RWPE2 (cell line): ENCODE results near the gene MARVELD1.

Experiments
- ATAC-seq: fragments of 200-7000 bp; cut with Tn5 transposase; 3 replicates; pipeline ENCODE4 v1.9.1; 2021; ENCODE audit warnings: low read depth
- DNase-seq: peaks from one replicate; pipeline ENCODE4 v3.0.0-alpha.2; 2020; ENCODE audit warnings: low spot score
- H3K27ac ChIP-seq: fragments of 450-650 bp; 2 replicates; pipeline ENCODE4 v1.5.1; 2017; ENCODE audit warnings: mild to moderate bottlenecking; ENCODE audit not compliant: poor library complexity, severe bottlenecking
- H3K27me3 ChIP-seq: fragments of 250-450 bp; sonication (Bioruptor Pico); 2 replicates; pipeline ENCODE4 v1.5.1; 2021; ENCODE audit warnings: mild to moderate bottlenecking, moderate library complexity; ENCODE audit not compliant: insufficient read depth, poor library complexity, severe bottlenecking
- H3K36me3 ChIP-seq: fragments of 250-450 bp; sonication (Bioruptor Pico); 2 replicates; pipeline ENCODE4 v1.5.1; 2020; ENCODE audit warnings: low read depth, mild to moderate bottlenecking, moderate library complexity
- H3K4me1 ChIP-seq: fragments of 250-450 bp; sonication (Bioruptor Pico); 2 replicates; pipeline ENCODE4 v1.5.1; 2021; ENCODE audit warnings: mild to moderate bottlenecking, moderate library complexity; ENCODE audit not compliant: insufficient read depth, poor library complexity, severe bottlenecking
- H3K4me3 ChIP-seq: fragments of 250-450 bp; sonication (Bioruptor Pico); 2 replicates; pipeline ENCODE4 v1.5.1; 2021; ENCODE audit warnings: mild to moderate bottlenecking, moderate library complexity; ENCODE audit not compliant: severe bottlenecking
- H3K9me3 ChIP-seq: fragments of 250-450 bp; sonication (Bioruptor Pico); 2 replicates; pipeline ENCODE4 v1.5.1; 2021; ENCODE audit warnings: mild to moderate bottlenecking, moderate library complexity; ENCODE audit not compliant: severe bottlenecking
- TF ChIP-seq, protein P1 (sequence below): fragments of 450-650 bp; IDR thresholded peaks from one replicate; pipeline ENCODE4 v1.5.1; 2017; ENCODE audit warnings: mild to moderate bottlenecking, moderate library complexity; ENCODE audit not compliant: poor library complexity, severe bottlenecking

The MARVELD1 gene

DNA sequence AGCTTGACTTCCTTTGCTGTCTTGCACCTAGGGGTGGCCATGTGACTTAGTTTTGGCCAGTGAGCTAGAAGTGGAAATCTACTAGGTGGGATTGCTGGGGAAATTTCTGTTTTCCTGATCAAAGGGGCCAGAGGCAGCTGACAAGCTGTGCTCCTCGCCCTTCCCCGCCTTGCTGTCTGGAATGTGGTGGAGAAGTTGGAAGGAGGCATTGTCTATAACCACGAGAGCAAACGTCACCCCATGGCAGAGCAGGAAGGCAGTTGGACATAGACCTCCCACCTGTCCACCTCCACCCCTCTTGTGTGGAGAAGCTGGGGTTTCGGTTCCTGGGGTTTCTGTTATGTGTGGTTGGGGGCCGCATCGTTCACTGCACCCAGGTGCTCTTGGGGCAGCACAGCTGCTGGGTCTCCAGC, 51.0 kb downstream of the MARVELD1 start:
- TF ChIP-seq, protein P1, sequence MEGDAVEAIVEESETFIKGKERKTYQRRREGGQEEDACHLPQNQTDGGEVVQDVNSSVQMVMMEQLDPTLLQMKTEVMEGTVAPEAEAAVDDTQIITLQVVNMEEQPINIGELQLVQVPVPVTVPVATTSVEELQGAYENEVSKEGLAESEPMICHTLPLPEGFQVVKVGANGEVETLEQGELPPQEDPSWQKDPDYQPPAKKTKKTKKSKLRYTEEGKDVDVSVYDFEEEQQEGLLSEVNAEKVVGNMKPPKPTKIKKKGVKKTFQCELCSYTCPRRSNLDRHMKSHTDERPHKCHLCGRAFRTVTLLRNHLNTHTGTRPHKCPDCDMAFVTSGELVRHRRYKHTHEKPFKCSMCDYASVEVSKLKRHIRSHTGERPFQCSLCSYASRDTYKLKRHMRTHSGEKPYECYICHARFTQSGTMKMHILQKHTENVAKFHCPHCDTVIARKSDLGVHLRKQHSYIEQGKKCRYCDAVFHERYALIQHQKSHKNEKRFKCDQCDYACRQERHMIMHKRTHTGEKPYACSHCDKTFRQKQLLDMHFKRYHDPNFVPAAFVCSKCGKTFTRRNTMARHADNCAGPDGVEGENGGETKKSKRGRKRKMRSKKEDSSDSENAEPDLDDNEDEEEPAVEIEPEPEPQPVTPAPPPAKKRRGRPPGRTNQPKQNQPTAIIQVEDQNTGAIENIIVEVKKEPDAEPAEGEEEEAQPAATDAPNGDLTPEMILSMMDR, result no peak
- Histone ChIP-seq H3K9me3 (no peaks in the 10 kb centered on the region), H3K27ac (no peak overlapping the region), H3K4me1 (no peaks in the 10 kb centered on the region), H3K4me3 (no peak overlapping the region), H3K36me3 (peaks cover 8% of the 10 kb centered on the region), H3K27me3 (peaks cover 3% of the 10 kb centered on the region)
- no peak for ATAC-seq
- DNase-seq, result no peak

DNA sequence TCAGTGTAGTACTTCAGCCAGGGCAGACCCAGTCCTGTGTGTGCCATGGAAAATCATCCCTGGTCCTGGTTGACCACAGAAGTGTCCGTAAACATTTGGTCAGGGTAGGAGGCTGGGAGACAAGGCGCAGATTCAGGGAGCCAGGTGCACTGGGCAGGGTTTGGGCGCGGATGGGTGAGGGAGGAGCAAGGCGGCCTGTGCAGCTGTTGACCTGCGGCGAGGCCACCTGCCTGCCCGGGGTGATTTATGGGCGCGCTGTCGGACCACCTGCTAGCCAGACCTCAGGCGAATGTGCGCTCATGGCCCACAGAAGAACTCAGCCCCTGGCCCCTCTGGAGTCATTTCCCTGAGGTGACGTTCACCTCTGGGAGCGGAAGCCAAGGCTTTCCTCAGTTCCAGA, 51.7 kb downstream of the MARVELD1 start:
- DNase-seq (no peak), ATAC-seq (no peak)
- H3K4me1 ChIP-seq, result no peaks in the 10 kb centered on the region
- no peak overlapping the region for H3K27ac ChIP-seq
- no peak overlapping the region for H3K4me3 ChIP-seq
- TF ChIP-seq, protein P1, result no peak
- H3K9me3 ChIP-seq, result no peaks in the 10 kb centered on the region
- peaks cover 10% of the 10 kb centered on the region for H3K27me3 ChIP-seq
- peaks cover 1% of the 10 kb centered on the region; the same call in 1 of the 2 replicates for H3K36me3 ChIP-seq

DNA sequence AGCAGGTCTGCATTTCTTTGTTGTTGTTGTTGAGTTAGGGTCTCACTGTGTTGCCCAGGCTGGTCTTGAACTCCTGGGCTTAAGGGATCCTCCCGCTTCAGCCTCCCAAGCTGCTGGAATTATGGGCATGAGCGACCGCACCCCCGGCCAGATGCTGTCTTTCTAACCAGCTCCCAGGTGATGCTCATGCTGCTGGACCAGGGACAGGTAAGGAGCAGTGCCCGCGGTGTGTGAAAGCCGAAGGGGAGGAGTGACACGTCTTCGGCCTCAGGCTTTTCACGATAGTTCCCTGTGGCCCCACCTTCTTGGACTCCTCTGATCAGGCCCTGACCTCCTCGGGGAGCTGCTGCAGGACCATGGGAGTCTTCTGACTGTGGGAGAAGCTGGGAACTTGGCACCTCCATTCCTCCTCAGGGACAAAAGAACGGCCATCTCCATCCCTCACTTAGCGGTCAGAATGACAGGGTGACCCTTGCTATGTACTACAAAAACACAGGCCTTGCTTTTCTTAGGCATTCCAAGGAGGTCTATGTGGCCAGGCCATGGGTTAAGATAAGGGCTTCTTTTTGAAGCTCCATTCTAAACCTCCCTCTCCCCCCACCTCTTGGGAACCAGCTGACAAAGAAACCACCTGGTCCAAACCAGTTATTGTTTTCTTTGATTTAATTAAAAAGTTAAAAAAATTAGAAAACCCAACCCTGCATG, 52.7 kb downstream of the MARVELD1 start:
- H3K9me3 ChIP-seq, result no peaks in the 10 kb centered on the region
- DNase-seq, result no peak
- no peak for ATAC-seq
- TF ChIP-seq, protein P1, result no peak
- H3K27me3 ChIP-seq, result peaks cover 21% of the 10 kb centered on the region
- H3K36me3 ChIP-seq, result no peaks in the 10 kb centered on the region
- no peaks in the 10 kb centered on the region for H3K4me1 ChIP-seq
- H3K27ac ChIP-seq, result no peak overlapping the region
- H3K4me3 ChIP-seq, result no peak overlapping the region

DNA sequence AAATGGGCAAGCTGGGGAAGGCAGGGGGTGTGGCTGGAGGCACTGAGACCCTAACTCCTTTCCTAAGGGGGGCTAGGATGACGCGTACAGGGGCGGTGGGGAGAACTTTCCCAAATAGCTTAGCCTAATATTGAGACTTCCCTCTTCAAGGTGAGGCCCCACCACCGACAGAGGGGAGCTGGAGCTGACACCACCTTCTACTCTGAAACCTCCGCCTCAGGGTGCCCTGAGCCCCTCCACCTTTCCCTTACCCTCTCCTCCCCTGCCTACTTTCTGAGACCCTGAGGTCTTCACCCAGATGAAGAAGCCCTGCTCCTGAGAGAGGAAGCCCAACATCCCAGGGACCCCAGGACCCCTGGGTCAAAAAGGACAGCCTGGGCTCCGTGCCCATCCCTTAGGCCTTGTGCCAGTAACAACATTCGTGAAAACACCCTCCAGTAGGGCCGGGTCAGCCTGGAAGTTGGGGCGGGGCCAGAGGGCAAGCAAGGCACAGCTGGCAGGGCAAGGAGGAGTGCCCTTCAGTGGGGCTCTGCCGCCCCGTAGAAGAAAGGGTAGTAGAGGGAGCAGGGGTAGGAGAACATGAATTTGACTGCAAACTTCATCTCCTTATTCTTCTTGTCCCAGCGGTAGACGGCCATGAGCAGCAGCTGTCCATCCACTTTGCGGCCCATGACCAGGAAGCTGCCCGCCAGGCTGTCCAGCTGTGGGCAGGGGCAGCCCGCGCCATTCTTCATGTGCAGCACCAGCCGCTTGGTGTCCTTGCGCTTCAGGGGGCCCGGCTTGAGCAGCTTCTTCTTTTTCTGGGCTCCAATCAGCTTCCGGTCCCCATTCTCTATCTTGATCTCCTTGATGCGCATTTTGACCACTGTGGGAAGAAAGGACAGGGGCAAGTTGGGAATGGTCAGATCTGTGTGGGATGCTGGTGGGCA, 53.7 kb downstream of the MARVELD1 start:
- Histone ChIP-seq H3K27ac (no peak overlapping the region), H3K36me3 (no peaks in the 10 kb centered on the region), H3K4me1 (no peaks in the 10 kb centered on the region), H3K27me3 (peaks cover 28% of the 10 kb centered on the region), H3K4me3 (no peak overlapping the region), H3K9me3 (no peaks in the 10 kb centered on the region)
- DNase-seq, result no peak
- TF ChIP-seq, protein P1, result no peak
- ATAC-seq, result no peak
